GM12874 (cell line): ENCODE results near the gene TAC4.

ENCODE experiments used
- CTCF ChIP-seq: IDR thresholded peaks from 2 replicates; pipeline ENCODE4 v1.5.1; 2011; ENCODE audit warnings: low read depth, mild to moderate bottlenecking, control low read depth, low read length, moderate library complexity; ENCODE audit not compliant: insufficient read depth

Gene TAC4

GRCh38 chr17:49830605-49831004 is 17.3 kb downstream of the TAC4 start:
- no peak for TF ChIP-seq CTCF

- no peak for TF ChIP-seq CTCF
Observed at GRCh38 chr17:49829026-49829425, 18.8 kb downstream of the TAC4 start.

GRCh38 chr17:49825645-49826044 is 22.2 kb downstream of the TAC4 start:
- no peak for TF ChIP-seq CTCF

- no peak for TF ChIP-seq CTCF
Observed at GRCh38 chr17:49823614-49824013, 24.3 kb downstream of the TAC4 start.

- TF ChIP-seq CTCF = no peak
Observed at GRCh38 chr17:49822829-49823228, 25.0 kb downstream of the TAC4 start.

GRCh38 chr17:49821916-49822315 is 26.0 kb downstream of the TAC4 start:
- no peak for TF ChIP-seq CTCF

GRCh38 chr17:49821466-49821865 is 26.4 kb downstream of the TAC4 start:
- no peak for TF ChIP-seq CTCF

- no peak for TF ChIP-seq CTCF
Observed at GRCh38 chr17:49820773-49821172, 27.1 kb downstream of the TAC4 start.
